ENCODE results near the gene ELOVL1. TPM values are rescaled to one million over a fixed set of nuclear protein-coding genes. Genes with fewer than 3 reads are reported as not detected.

Gene ELOVL1
- total RNA-seq, 4 donors from 2014 or later = 48.6 to 66.6 (median 50.8) TPM

- Histone ChIP-seq H3K27me3 (no peaks in the 10 kb centered on the region), H3K36me3 (peaks cover 0 to 38% (median 0%) of the 10 kb centered on the region in 3 donors), H3K9me3 (no peaks in the 10 kb centered on the region), H3K27ac (no peak overlapping the region), H3K4me1 (peaks cover 0 to 11% (median 2%) of the 10 kb centered on the region in 4 donors), H3K4me3 (no peak overlapping the region)
- DNase-seq (ENCODE audit: low spot score in 2 of 2) = no peak
- 61 to 67% methylated on average over 1 of the region's 1 CpG for WGBS, 2 donors
- no peak for TF ChIP-seq POLR2A (IDR thresholded peaks at IDR 0.05)
- no peak for TF ChIP-seq EP300 (IDR thresholded peaks at IDR 0.05)
- no peak for TF ChIP-seq CTCF (IDR thresholded peaks at IDR 0.05)
Observed at GRCh38 chr1:43396059-43396458, 28.2 kb upstream of the ELOVL1 start.

- H3K36me3 ChIP-seq = peaks cover 0 to 38% (median 0%) of the 10 kb centered on the region in 3 donors
- H3K27me3 ChIP-seq = no peaks in the 10 kb centered on the region
- no peak overlapping the region for H3K27ac ChIP-seq
- 81 to 88% methylated on average over 4 of the region's 4 CpGs for WGBS, 2 donors
- H3K4me1 ChIP-seq = peaks cover 0 to 16% (median 7%) of the 10 kb centered on the region in 4 donors
- no peak for DNase-seq (ENCODE audit: low spot score in 2 of 2)
- TF ChIP-seq POLR2A (IDR thresholded peaks at IDR 0.05) (no peak), CTCF (IDR thresholded peaks at IDR 0.05) (no peak), EP300 (IDR thresholded peaks at IDR 0.05) (no peak)
- H3K9me3 ChIP-seq = no peaks in the 10 kb centered on the region
- H3K4me3 ChIP-seq = no peak overlapping the region
Observed at GRCh38 chr1:43395523-43395922, 27.7 kb upstream of the ELOVL1 start.

- H3K27ac ChIP-seq = no peak overlapping the region
- H3K4me1 ChIP-seq = peaks cover 0 to 34% (median 22%) of the 10 kb centered on the region in 4 donors
- no peak for DNase-seq (ENCODE audit: low spot score in 2 of 2)
- TF ChIP-seq CTCF (IDR thresholded peaks at IDR 0.05) (no peak), EP300 (IDR thresholded peaks at IDR 0.05) (no peak), POLR2A (IDR thresholded peaks at IDR 0.05) (no peak)
- H3K4me3 ChIP-seq = no peak overlapping the region
- no peaks in the 10 kb centered on the region for H3K27me3 ChIP-seq
- 79 to 82% methylated on average over 3 of the region's 3 CpGs for WGBS, 2 donors
- H3K9me3 ChIP-seq = no peaks in the 10 kb centered on the region
- peaks cover 0 to 36% (median 0%) of the 10 kb centered on the region in 3 donors for H3K36me3 ChIP-seq
Observed at GRCh38 chr1:43392702-43393101, 24.9 kb upstream of the ELOVL1 start.

GRCh38 chr1:43389326-43390313 is 21.8 kb upstream of the ELOVL1 start, which contains the start of the genes MED8 and SZT2:
TSS of gene MED8 (minus strand) at chr1:43389800. CDS start at chr1:43389764, 36 bp downstream.
TSS of gene SZT2 (plus strand) at chr1:43389899. CDS start at chr1:43389969, 70 bp downstream.
- Histone ChIP-seq H3K9me3 (no peaks in the 10 kb centered on the region), H3K27ac (peak within 1 kb of the TSS; percentile 54 to 93 (median 88)), H3K27me3 (no peaks in the 10 kb centered on the region), H3K4me3 (peak within 1 kb of the TSS; percentile 50 to 94 (median 72)), H3K4me1 (peaks cover 0 to 32% (median 26%) of the 10 kb centered on the region in 4 donors), H3K36me3 (peaks cover 0 to 36% (median 19%) of the 10 kb centered on the region in 3 donors)
- TF ChIP-seq CTCF (IDR thresholded peaks at IDR 0.05) (peak in 2 of 5 experiments; percentile 8 to 27), POLR2A (IDR thresholded peaks at IDR 0.05) (peak; percentile 66 to 68), EP300 (IDR thresholded peaks at IDR 0.05) (peak; percentile 65 to 91)
- DNase-seq (ENCODE audit: low spot score in 2 of 2) = peak; percentile 95 to 99
- 0% methylated on average over 39 to 58 of the region's 65 CpGs for WGBS, 2 donors

DNA sequence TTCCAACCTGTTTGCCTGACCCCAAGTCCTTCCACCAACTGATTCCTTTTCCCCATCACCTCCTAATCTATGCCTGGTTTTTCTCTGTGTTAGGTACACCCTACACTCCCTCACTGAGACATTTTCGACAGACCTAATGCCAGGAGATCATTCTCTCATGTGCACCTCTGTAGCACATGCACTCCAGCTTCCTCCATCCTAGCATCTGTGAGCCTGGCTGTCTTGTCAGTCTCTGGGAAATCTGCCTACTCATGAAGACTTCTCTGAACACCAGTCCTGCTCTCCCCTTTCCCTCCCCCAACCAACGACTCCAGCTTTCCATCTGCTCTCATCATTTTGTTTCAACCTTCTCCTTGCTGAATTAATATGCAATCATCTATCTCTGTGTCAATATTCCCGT is 20.8 kb upstream of the ELOVL1 start:
- H3K4me1 ChIP-seq = peaks cover 0 to 32% (median 26%) of the 10 kb centered on the region in 4 donors
- H3K27me3 ChIP-seq = no peaks in the 10 kb centered on the region
- no peak for DNase-seq (ENCODE audit: low spot score in 2 of 2)
- 37% methylated on average over 3 of the region's 3 CpGs for WGBS, 2 donors
- H3K27ac ChIP-seq = peak overlapping the region in 1 of 4 donors; percentile 90
- no peaks in the 10 kb centered on the region for H3K9me3 ChIP-seq
- no peak for TF ChIP-seq EP300 (IDR thresholded peaks at IDR 0.05)
- H3K36me3 ChIP-seq = peaks cover 0 to 40% (median 27%) of the 10 kb centered on the region in 3 donors
- peak overlapping the region; percentile 50 to 94 (median 72) for H3K4me3 ChIP-seq

All from tibial nerve (tissue), 4 donors.